ENCODE results near the gene ALOXE3.

The ALOXE3 gene

GRCh38 chr17:8118769-8119580 is 661 bp upstream of the ALOXE3 start:
- TF ChIP-seq, protein P1, sequence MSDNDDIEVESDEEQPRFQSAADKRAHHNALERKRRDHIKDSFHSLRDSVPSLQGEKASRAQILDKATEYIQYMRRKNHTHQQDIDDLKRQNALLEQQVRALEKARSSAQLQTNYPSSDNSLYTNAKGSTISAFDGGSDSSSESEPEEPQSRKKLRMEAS (IDR thresholded peaks at IDR 0.05) = peak; percentile 30
- TF ChIP-seq CEBPB (IDR thresholded peaks at IDR 0.05) (0 out of 2 replicates have a peak, but pooled peaks have one; percentile 43), CREB1 (IDR thresholded peaks at IDR 0.05; ENCODE audit: low read depth) (no peak), NFIC (IDR thresholded peaks at IDR 0.05) (peak; percentile 12; the same call in 1 of the 2 replicates), TAF1 (IDR thresholded peaks at IDR 0.05; ENCODE audit: low read depth) (peak; percentile 44; the same call in 1 of the 2 replicates), EP300 (IDR thresholded peaks at IDR 0.05; ENCODE audit: borderline replicate concordance) (no peak), TCF12 (IDR thresholded peaks at IDR 0.05; ENCODE audit: low read depth) (no peak), FOXM1 (IDR thresholded peaks at IDR 0.05; ENCODE audit: borderline replicate concordance, low read depth) (no peak), REST (IDR thresholded peaks at IDR 0.05; ENCODE audit: low read depth) (no peak), YY1 (IDR thresholded peaks at IDR 0.05; ENCODE audit: low read depth) (no peak), ZBTB7A (IDR thresholded peaks at IDR 0.05; ENCODE audit: low read depth) (no peak), EGR1 (IDR thresholded peaks at IDR 0.05) (no peak), RAD21 (IDR thresholded peaks at IDR 0.05; ENCODE audit: low read depth) (peak; percentile 53; the same call in 1 of the 2 replicates), TEAD4 (IDR thresholded peaks at IDR 0.05) (peak; percentile 87)
- TF ChIP-seq, protein P2, sequence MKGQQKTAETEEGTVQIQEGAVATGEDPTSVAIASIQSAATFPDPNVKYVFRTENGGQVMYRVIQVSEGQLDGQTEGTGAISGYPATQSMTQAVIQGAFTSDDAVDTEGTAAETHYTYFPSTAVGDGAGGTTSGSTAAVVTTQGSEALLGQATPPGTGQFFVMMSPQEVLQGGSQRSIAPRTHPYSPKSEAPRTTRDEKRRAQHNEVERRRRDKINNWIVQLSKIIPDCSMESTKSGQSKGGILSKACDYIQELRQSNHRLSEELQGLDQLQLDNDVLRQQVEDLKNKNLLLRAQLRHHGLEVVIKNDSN (IDR thresholded peaks at IDR 0.05) = no peak

DNA sequence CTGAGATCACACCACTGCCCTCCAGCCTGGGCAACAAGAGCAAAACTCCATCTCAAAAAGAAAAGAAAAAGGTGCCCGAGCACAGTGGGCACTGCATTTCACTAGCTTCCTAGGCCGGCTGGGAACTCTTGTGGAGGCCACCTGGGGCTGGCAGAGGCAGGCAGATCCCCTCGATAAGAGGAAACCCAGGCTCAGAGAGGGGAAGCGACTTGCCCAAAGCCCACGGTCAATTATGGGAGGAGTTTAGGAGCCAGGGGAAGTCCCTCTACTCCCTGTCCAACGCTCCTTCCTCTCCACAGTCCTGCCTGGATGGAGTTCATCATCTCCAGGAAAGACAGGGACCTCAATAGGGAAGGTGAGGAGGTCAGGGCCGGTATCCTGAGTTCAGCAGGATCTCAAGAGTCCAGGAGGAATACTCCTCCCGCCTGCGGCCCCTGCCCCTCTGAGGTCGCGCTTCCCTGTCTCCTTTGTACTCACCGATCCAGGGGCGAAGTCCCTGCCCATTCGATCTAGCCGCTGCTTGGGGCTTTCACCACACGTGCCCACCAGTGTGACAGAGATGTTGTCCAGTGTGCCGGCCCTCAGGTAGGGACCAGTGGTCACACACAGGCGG is 841 bp downstream of the ALOXE3 start:
- TF ChIP-seq REST (IDR thresholded peaks at IDR 0.05; ENCODE audit: low read depth) (no peak), TAF1 (IDR thresholded peaks at IDR 0.05; ENCODE audit: low read depth) (no peak), TEAD4 (IDR thresholded peaks at IDR 0.05) (no peak), YY1 (IDR thresholded peaks at IDR 0.05; ENCODE audit: low read depth) (no peak), CREB1 (IDR thresholded peaks at IDR 0.05; ENCODE audit: low read depth) (no peak), EP300 (IDR thresholded peaks at IDR 0.05; ENCODE audit: borderline replicate concordance) (no peak), EGR1 (IDR thresholded peaks at IDR 0.05) (no peak), ZBTB7A (IDR thresholded peaks at IDR 0.05; ENCODE audit: low read depth) (no peak), NFIC (IDR thresholded peaks at IDR 0.05) (no peak)
- TF ChIP-seq, protein P2 (IDR thresholded peaks at IDR 0.05) = no peak

DNA sequence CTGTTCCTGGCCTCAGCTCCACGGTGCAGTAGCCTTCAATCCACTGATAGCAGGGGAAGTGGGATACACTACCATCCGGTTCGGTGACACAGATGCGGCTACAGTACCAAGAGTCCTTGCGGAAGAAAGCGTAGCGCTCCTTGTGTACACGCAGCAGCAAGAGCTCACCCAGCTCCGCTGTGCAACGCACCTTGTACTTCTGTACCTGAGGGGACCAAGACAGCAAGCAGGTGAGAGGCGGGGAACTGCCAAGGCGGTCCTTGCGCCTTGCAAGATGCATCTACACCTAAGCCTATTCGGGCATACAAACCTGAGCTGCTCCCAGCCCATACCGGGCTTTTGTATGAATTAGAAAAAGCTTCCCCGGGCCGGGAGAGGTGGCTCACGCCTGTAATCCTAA is 1.5 kb downstream of the ALOXE3 start:
- TF ChIP-seq TCF12 (IDR thresholded peaks at IDR 0.05; ENCODE audit: low read depth) = no peak
- TF ChIP-seq EGR1 (IDR thresholded peaks at IDR 0.05) = no peak
- no peak for TF ChIP-seq RAD21 (IDR thresholded peaks at IDR 0.05; ENCODE audit: low read depth)
- TF ChIP-seq TEAD4 (IDR thresholded peaks at IDR 0.05) = no peak
- TF ChIP-seq, protein P1 (IDR thresholded peaks at IDR 0.05) = no peak
- TF ChIP-seq, protein P2 (IDR thresholded peaks at IDR 0.05) = no peak
- no peak for TF ChIP-seq EP300 (IDR thresholded peaks at IDR 0.05; ENCODE audit: borderline replicate concordance)
- no peak for TF ChIP-seq CEBPB (IDR thresholded peaks at IDR 0.05)
- no peak for TF ChIP-seq YY1 (IDR thresholded peaks at IDR 0.05; ENCODE audit: low read depth)
- TF ChIP-seq NFIC (IDR thresholded peaks at IDR 0.05) = no peak
- TF ChIP-seq TAF1 (IDR thresholded peaks at IDR 0.05; ENCODE audit: low read depth) = no peak
- TF ChIP-seq CREB1 (IDR thresholded peaks at IDR 0.05; ENCODE audit: low read depth) = no peak
- no peak for TF ChIP-seq REST (IDR thresholded peaks at IDR 0.05; ENCODE audit: low read depth)
- no peak for TF ChIP-seq FOXM1 (IDR thresholded peaks at IDR 0.05; ENCODE audit: borderline replicate concordance, low read depth)
- no peak for TF ChIP-seq ZBTB7A (IDR thresholded peaks at IDR 0.05; ENCODE audit: low read depth)
